ENCODE results near the gene PACSIN2. TPM values are rescaled to one million over a fixed set of nuclear protein-coding genes. Genes with fewer than 3 reads are reported as not detected.

Gene PACSIN2
- total RNA-seq, 2 donors from 2014 or later = 78.0 to 87.1 TPM

DNA sequence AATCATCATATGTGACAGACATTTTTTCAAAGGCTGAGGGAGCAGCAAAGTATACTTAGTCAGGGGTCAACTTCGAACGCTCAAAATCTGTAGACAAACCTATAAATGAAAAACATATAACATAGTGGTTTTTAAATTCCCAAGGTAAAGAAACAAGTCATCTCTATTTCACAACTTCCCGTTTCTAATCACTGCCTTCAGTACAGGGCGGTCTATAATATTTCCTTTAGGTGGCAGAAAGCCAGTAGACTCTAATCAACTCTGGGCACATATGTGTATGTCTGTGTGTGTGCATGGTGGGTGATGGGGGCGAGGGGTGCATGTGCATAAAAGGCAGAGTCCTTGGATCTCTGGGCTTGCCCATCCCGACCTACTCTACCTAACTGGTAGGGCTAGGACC, 102.9 kb downstream of the PACSIN2 start:
- Histone ChIP-seq H3K27ac (peak overlapping the region in 1 of 2 donors; percentile 69), H3K4me1 (replicated peaks) (no peaks in the 10 kb centered on the region)
- intact Hi-C loops (cut with DNase I) = no loop called here

DNA sequence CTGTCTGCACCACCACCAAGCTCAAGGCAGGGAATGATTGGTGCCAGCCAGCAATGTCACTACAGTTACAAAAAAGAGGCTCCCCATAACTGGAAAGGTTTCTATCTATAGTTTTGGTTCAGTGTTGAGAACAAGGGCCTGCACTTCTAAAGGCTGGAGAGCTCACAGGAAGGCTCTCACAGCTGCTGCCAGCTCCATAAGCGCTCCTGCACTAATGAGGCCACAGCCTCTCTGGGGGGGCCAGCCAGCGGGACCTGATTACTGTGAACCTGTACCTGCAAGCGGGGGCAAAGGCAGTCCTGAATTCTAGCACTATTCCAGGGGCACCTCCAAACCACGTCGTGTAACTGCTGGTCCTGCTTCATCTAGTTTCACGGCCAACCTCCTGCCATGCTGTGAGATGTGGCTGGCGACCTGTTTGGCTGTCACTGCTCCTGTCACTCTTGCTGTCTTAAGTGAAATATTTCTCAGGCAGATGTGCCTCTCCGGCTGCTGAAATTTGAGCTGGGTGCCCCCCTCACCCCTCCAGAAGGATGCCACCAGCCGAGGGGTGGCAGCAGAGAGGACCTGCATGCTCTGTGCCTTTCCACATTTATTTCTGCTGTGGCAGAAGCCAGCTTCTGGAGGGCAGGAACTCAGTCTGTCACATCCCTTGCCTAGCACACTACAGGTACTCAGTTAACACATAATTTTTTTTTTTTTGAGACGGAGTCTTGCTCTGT, 104.6 kb downstream of the PACSIN2 start:
- Histone ChIP-seq H3K27ac (peak overlapping the region in 1 of 2 donors; percentile 32), H3K4me1 (replicated peaks) (peaks cover 2% of the 10 kb centered on the region), H3K4me3 (no peak overlapping the region), H3K9me3 (no peaks in the 10 kb centered on the region), H3K36me3 (no peaks in the 10 kb centered on the region), H3K27me3 (replicated peaks; ENCODE audit: insufficient read depth) (no peaks in the 10 kb centered on the region)
- intact Hi-C loops (cut with DNase I) = no loop called here
- TF ChIP-seq POLR2A (IDR thresholded peaks at IDR 0.05) (no peak), POLR2AphosphoS5 (IDR thresholded peaks at IDR 0.05) (no peak)
- TF ChIP-seq, protein P1, sequence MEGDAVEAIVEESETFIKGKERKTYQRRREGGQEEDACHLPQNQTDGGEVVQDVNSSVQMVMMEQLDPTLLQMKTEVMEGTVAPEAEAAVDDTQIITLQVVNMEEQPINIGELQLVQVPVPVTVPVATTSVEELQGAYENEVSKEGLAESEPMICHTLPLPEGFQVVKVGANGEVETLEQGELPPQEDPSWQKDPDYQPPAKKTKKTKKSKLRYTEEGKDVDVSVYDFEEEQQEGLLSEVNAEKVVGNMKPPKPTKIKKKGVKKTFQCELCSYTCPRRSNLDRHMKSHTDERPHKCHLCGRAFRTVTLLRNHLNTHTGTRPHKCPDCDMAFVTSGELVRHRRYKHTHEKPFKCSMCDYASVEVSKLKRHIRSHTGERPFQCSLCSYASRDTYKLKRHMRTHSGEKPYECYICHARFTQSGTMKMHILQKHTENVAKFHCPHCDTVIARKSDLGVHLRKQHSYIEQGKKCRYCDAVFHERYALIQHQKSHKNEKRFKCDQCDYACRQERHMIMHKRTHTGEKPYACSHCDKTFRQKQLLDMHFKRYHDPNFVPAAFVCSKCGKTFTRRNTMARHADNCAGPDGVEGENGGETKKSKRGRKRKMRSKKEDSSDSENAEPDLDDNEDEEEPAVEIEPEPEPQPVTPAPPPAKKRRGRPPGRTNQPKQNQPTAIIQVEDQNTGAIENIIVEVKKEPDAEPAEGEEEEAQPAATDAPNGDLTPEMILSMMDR (IDR thresholded peaks at IDR 0.05) = no peak
- DNase-seq (ENCODE audit: low spot score) = no peak
- 73% methylated on average over 10 of the region's 10 CpGs for WGBS

More for the DNA sequence above, 102.9 kb downstream of the PACSIN2 start:
- DNase-seq (ENCODE audit: low spot score) = no peak
- Histone ChIP-seq H3K9me3 (no peaks in the 10 kb centered on the region), H3K36me3 (no peaks in the 10 kb centered on the region), H3K4me3 (no peak overlapping the region), H3K27me3 (replicated peaks; ENCODE audit: insufficient read depth) (no peaks in the 10 kb centered on the region)
- peak; percentile 19 for TF ChIP-seq POLR2AphosphoS5 (IDR thresholded peaks at IDR 0.05)
- TF ChIP-seq, protein P1 (IDR thresholded peaks at IDR 0.05) = no peak
- TF ChIP-seq POLR2A (IDR thresholded peaks at IDR 0.05) = no peak
- 66% methylated on average over 6 of the region's 6 CpGs for WGBS

DNA sequence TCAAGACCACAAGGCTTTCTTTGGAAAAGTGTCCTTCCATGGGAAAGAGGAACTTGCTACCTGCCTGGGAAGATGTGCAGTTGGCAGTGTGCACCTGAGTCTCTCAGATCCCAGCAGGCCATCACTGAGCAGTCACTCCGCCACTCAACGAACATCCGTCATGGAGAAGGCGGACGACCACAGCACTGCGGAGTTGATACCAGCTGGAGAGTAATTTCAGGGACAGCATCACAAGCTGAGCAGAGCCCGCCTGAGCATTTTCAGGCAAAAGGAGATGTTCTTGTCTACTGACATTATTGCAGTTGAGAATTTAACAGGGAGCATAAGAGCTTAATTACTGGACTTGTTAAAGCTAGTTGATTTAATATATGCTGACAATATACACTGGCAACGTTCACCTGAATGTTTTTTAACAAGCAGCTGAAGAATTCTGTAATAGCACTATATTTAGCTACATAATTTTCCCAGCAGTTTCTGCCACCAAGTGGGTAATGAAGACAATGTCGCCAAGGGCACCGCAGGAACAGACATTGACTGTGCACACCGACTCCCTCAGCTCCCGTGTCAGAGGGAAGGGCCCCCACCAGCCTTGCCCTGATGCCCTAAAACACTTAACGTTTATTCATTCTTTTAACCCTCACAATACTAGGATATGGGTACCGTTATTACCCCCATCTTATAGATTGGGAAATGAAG, 105.4 kb downstream of the PACSIN2 start:
- H3K27me3 ChIP-seq (replicated peaks; ENCODE audit: insufficient read depth) = no peaks in the 10 kb centered on the region
- intact Hi-C loops (cut with DNase I) = no loop called here
- H3K27ac ChIP-seq = no peak overlapping the region
- no peaks in the 10 kb centered on the region for H3K9me3 ChIP-seq
- no peaks in the 10 kb centered on the region for H3K36me3 ChIP-seq
- H3K4me3 ChIP-seq = no peak overlapping the region
- WGBS = 79% methylated on average over 12 of the region's 14 CpGs
- no peak for DNase-seq (ENCODE audit: low spot score)
- H3K4me1 ChIP-seq (replicated peaks) = peaks cover 7% of the 10 kb centered on the region
- TF ChIP-seq, protein P1 (IDR thresholded peaks at IDR 0.05) = no peak
- no peak for TF ChIP-seq POLR2A (IDR thresholded peaks at IDR 0.05)
- TF ChIP-seq POLR2AphosphoS5 (IDR thresholded peaks at IDR 0.05) = no peak

DNA sequence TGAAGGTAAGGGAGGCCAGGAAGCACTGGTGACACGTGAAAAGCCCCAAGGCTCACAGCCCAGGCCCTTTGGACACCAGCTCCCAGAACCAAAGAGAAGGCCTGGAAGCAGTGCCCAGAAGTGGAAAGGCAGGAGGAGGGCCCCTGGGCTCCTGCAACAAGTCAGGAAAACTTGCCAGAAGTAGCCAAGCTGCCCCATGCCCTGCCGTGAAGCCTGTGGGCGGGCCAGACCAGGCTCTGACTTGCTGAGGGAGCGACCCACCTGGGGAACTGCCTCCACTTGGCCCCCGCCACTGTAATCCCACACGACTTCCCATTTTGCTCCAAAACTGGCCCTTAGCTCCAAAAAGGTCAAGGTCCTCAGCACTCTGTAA, 106.6 kb downstream of the PACSIN2 start:
- intact Hi-C loops (cut with DNase I) = no loop called here
- Histone ChIP-seq H3K9me3 (no peaks in the 10 kb centered on the region), H3K27ac (peak overlapping the region; percentile 48 to 53), H3K36me3 (no peaks in the 10 kb centered on the region), H3K4me3 (no peak overlapping the region), H3K27me3 (replicated peaks; ENCODE audit: insufficient read depth) (no peaks in the 10 kb centered on the region), H3K4me1 (replicated peaks) (peaks cover 7% of the 10 kb centered on the region)
- TF ChIP-seq, protein P1 (IDR thresholded peaks at IDR 0.05) = no peak
- no peak for TF ChIP-seq POLR2AphosphoS5 (IDR thresholded peaks at IDR 0.05)
- no peak for TF ChIP-seq POLR2A (IDR thresholded peaks at IDR 0.05)
- 61% methylated on average over 6 of the region's 6 CpGs for WGBS
- DNase-seq (ENCODE audit: low spot score) = no peak
